Measurements from ENCODE around the gene MTERF2. TPM values are rescaled to one million over a fixed set of nuclear protein-coding genes. Genes with fewer than 3 reads are reported as not detected.

The MTERF2 gene
- total RNA-seq, 2 donors from 2014 or later = 9.3 to 11.6 TPM

DNA sequence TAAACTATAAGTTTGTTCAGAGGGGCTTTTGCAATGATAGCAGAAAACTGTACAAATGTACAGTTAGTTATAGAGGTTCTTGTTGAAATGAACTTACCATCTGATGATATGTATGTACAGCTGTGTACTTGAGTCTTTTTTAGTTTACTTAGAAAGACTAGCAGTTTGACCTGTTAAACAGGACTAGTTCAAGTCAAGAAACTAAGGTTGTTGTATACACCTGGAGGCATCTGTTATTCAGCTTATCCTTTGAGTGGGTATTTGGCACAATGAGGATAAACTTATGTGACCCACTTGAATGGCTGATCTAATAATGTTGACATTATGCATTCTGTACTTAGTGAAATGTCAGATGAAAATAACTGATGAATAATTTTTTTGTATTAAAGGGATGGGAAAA is 13.4 kb downstream of the MTERF2 start:
- H3K36me3 ChIP-seq = no peaks in the 10 kb centered on the region
- H3K4me1 ChIP-seq = no peaks in the 10 kb centered on the region
- intact Hi-C loops (cut with DNase I) = no loop called here
- H3K9ac ChIP-seq (ENCODE audit: low read depth in 2 of 2, low read length in 2 of 2) = no peak overlapping the region
- H3K9me3 ChIP-seq = no peaks in the 10 kb centered on the region
- TF ChIP-seq CTCF (IDR thresholded peaks at IDR 0.05) = no peak
- H3K4me3 ChIP-seq = no peak overlapping the region
- no peaks in the 10 kb centered on the region for H3K27me3 ChIP-seq
- H3K27ac ChIP-seq = no peak overlapping the region
- DNase-seq = no peak

GRCh38 chr12:106971065-106971464 is 15.9 kb downstream of the MTERF2 start:
- Histone ChIP-seq H3K9ac (ENCODE audit: low read depth in 2 of 2, low read length in 2 of 2) (no peak overlapping the region), H3K36me3 (no peaks in the 10 kb centered on the region), H3K4me1 (no peaks in the 10 kb centered on the region), H3K9me3 (no peaks in the 10 kb centered on the region), H3K4me3 (no peak overlapping the region), H3K27ac (no peak overlapping the region), H3K27me3 (no peaks in the 10 kb centered on the region)
- no peak for TF ChIP-seq CTCF (IDR thresholded peaks at IDR 0.05)
- no peak for DNase-seq
- intact Hi-C loops (cut with DNase I) = no loop called here

- Histone ChIP-seq H3K9me3 (no peaks in the 10 kb centered on the region), H3K27ac (no peak overlapping the region), H3K9ac (ENCODE audit: low read depth in 2 of 2, low read length in 2 of 2) (no peak overlapping the region), H3K36me3 (no peaks in the 10 kb centered on the region), H3K27me3 (no peaks in the 10 kb centered on the region), H3K4me3 (no peak overlapping the region), H3K4me1 (no peaks in the 10 kb centered on the region)
- intact Hi-C loops (cut with DNase I) = no loop called here
- no peak for TF ChIP-seq CTCF (IDR thresholded peaks at IDR 0.05)
- no peak for DNase-seq
Measured at GRCh38 chr12:106964526-106964925, 22.4 kb downstream of the MTERF2 start.

GRCh38 chr12:106962286-106962685 is 24.7 kb downstream of the MTERF2 start:
- no peaks in the 10 kb centered on the region for H3K9me3 ChIP-seq
- no peak for TF ChIP-seq CTCF (IDR thresholded peaks at IDR 0.05)
- intact Hi-C loops (cut with DNase I) = no loop called here

GRCh38 chr12:106960443-106960842 is 26.5 kb downstream of the MTERF2 start:
- Histone ChIP-seq H3K9me3 (no peaks in the 10 kb centered on the region), H3K27ac (no peak overlapping the region), H3K9ac (ENCODE audit: low read depth in 2 of 2, low read length in 2 of 2) (no peak overlapping the region), H3K4me3 (no peak overlapping the region), H3K27me3 (no peaks in the 10 kb centered on the region), H3K36me3 (no peaks in the 10 kb centered on the region), H3K4me1 (peaks cover 5% of the 10 kb centered on the region)
- DNase-seq = no peak
- intact Hi-C loops (cut with DNase I) = no loop called here
- TF ChIP-seq CTCF (IDR thresholded peaks at IDR 0.05) = no peak

More at GRCh38 chr12:106962286-106962685, 24.7 kb downstream of the MTERF2 start:
- H3K27me3 ChIP-seq = no peaks in the 10 kb centered on the region
- H3K4me1 ChIP-seq = peaks cover 5% of the 10 kb centered on the region
- no peak for DNase-seq
- H3K36me3 ChIP-seq = no peaks in the 10 kb centered on the region
- no peak overlapping the region for H3K27ac ChIP-seq
- H3K4me3 ChIP-seq = no peak overlapping the region
- no peak overlapping the region for H3K9ac ChIP-seq (ENCODE audit: low read depth in 2 of 2, low read length in 2 of 2)

DNA sequence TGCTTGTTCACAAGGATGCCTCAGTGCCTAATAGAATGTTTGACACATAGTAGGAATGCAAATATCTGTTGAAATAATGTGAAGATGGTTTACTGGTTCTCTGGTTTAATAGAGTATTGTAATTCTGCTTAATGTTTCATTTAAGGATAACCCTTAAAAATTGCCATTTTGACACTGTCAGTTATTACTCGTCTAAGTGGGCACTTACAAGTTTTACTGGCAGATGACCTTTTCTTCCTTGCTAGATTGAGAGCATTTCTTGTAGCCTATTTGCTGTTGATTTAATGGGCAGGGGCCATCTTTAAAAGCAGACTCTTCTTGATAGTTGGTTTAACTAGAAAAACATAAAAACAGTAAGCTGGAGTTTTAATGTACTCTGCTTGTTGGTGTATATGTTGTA is 29.4 kb downstream of the MTERF2 start:
- Histone ChIP-seq H3K4me3 (peak overlapping the region; percentile 79), H3K27ac (no peak overlapping the region)

More for the DNA sequence above, 29.4 kb downstream of the MTERF2 start:
- H3K9ac ChIP-seq (ENCODE audit: low read depth in 2 of 2, low read length in 2 of 2) = no peak overlapping the region
- no peak for TF ChIP-seq CTCF (IDR thresholded peaks at IDR 0.05)
- peaks cover 5% of the 10 kb centered on the region for H3K4me1 ChIP-seq
- no peaks in the 10 kb centered on the region for H3K36me3 ChIP-seq
- H3K9me3 ChIP-seq = no peaks in the 10 kb centered on the region
- no peaks in the 10 kb centered on the region for H3K27me3 ChIP-seq
- intact Hi-C loops (cut with DNase I) = no loop called here
- DNase-seq = no peak

Data from colonic mucosa (tissue), 4 donors.